GM18873 (cell line): Measurements from ENCODE around the gene LRCH1.

Source experiments
- ATAC-seq: cut with Tn5 transposase; IDR thresholded peaks from one replicate; pipeline ENCODE4 v1.9.1; 2021; ENCODE audit warnings: mild to moderate bottlenecking, moderate library complexity, moderate number of reproducible peaks; ENCODE audit not compliant: unreplicated experiment, low FRiP score

LRCH1 gene

GRCh38 chr13:46580362-46580839 lies 27.4 kb downstream of the LRCH1 start:
- no peak for ATAC-seq

- no peak for ATAC-seq
These were observed 29.2 kb downstream of the LRCH1 start for GRCh38 chr13:46582190-46582589.

- no peak for ATAC-seq
These were observed 34.0 kb downstream of the LRCH1 start for GRCh38 chr13:46586751-46587514.

GRCh38 chr13:46587807-46588418 lies 34.9 kb downstream of the LRCH1 start:
- ATAC-seq: peak; percentile 39

GRCh38 chr13:46592385-46592784 lies 39.4 kb downstream of the LRCH1 start:
- ATAC-seq: no peak

GRCh38 chr13:46593398-46593797 lies 40.4 kb downstream of the LRCH1 start:
- ATAC-seq: no peak

GRCh38 chr13:46594374-46595078 lies 41.6 kb downstream of the LRCH1 start:
- no peak for ATAC-seq

- peak; percentile 33 for ATAC-seq
These were observed 42.3 kb downstream of the LRCH1 start for GRCh38 chr13:46595136-46595884.

GRCh38 chr13:46595885-46596275 lies 42.9 kb downstream of the LRCH1 start:
- ATAC-seq: no peak

- ATAC-seq: no peak
These were observed 43.5 kb downstream of the LRCH1 start for GRCh38 chr13:46596466-46596865.

GRCh38 chr13:46598140-46598819 lies 45.3 kb downstream of the LRCH1 start:
- ATAC-seq: peak; percentile 44

GRCh38 chr13:46598820-46599180 lies 45.8 kb downstream of the LRCH1 start:
- ATAC-seq: peak; percentile 54

GRCh38 chr13:46600943-46601311 lies 48.0 kb downstream of the LRCH1 start:
- ATAC-seq: no peak

- no peak for ATAC-seq
These were observed 49.6 kb downstream of the LRCH1 start for GRCh38 chr13:46602531-46602930.

- ATAC-seq: no peak
These were observed 50.2 kb downstream of the LRCH1 start for GRCh38 chr13:46603165-46603603.

- ATAC-seq: no peak
These were observed 51.4 kb downstream of the LRCH1 start for GRCh38 chr13:46604226-46604990.

GRCh38 chr13:46605076-46605824 lies 52.3 kb downstream of the LRCH1 start:
- no peak for ATAC-seq

GRCh38 chr13:46605825-46606554 lies 53.0 kb downstream of the LRCH1 start:
- ATAC-seq: no peak
